ES-I3 (cell line): ENCODE results near the gene TSPAN4.

Source experiments
- H3K36me3 ChIP-seq: 2 replicates; pipeline ENCODE4 v1.6.1; 2013; ENCODE audit warnings: mild to moderate bottlenecking, low read length, control low read depth, moderate library complexity; ENCODE audit not compliant: insufficient read depth
- H3K4me1 ChIP-seq: 2 replicates; pipeline ENCODE4 v1.6.1; 2013; ENCODE audit warnings: mild to moderate bottlenecking, control low read depth, low read length; ENCODE audit not compliant: insufficient read depth
- H3K9ac ChIP-seq: 2 replicates; pipeline ENCODE4 v1.6.1; 2013; ENCODE audit warnings: low read depth, mild to moderate bottlenecking, low read length, moderate library complexity
- H3K9me3 ChIP-seq: 2 replicates; pipeline ENCODE4 v1.6.1; 2013; ENCODE audit warnings: mild to moderate bottlenecking, low read length, moderate library complexity; ENCODE audit not compliant: control insufficient read depth, insufficient read depth

The TSPAN4 gene

GRCh38 chr11:875769-876301 lies 33.2 kb downstream of the TSPAN4 start:
- H3K9ac ChIP-seq, result no peak overlapping the region
- peaks cover 8% of the 10 kb centered on the region for H3K36me3 ChIP-seq

GRCh38 chr11:876545-876944 lies 33.9 kb downstream of the TSPAN4 start:
- H3K36me3 ChIP-seq, result peaks cover 8% of the 10 kb centered on the region
- H3K4me1 ChIP-seq, result no peaks in the 10 kb centered on the region
- H3K9ac ChIP-seq, result no peak overlapping the region
- H3K9me3 ChIP-seq, result no peaks in the 10 kb centered on the region

More at GRCh38 chr11:875769-876301, 33.2 kb downstream of the TSPAN4 start:
- no peaks in the 10 kb centered on the region for H3K9me3 ChIP-seq
- H3K4me1 ChIP-seq, result no peaks in the 10 kb centered on the region

- Histone ChIP-seq H3K4me1 (no peaks in the 10 kb centered on the region), H3K36me3 (peaks cover 12% of the 10 kb centered on the region), H3K9me3 (no peaks in the 10 kb centered on the region), H3K9ac (no peak overlapping the region)
These were observed 34.9 kb downstream of the TSPAN4 start for GRCh38 chr11:877565-877964.

GRCh38 chr11:880447-880846 lies 37.8 kb downstream of the TSPAN4 start:
- no peaks in the 10 kb centered on the region for H3K4me1 ChIP-seq

GRCh38 chr11:882596-882995 lies 39.9 kb downstream of the TSPAN4 start:
- peaks cover 13% of the 10 kb centered on the region for H3K36me3 ChIP-seq
- H3K9me3 ChIP-seq, result no peaks in the 10 kb centered on the region
- no peak overlapping the region for H3K9ac ChIP-seq
- H3K4me1 ChIP-seq, result no peaks in the 10 kb centered on the region

More at GRCh38 chr11:880447-880846, 37.8 kb downstream of the TSPAN4 start:
- Histone ChIP-seq H3K36me3 (peaks cover 15% of the 10 kb centered on the region), H3K9ac (no peak overlapping the region), H3K9me3 (no peaks in the 10 kb centered on the region)

- Histone ChIP-seq H3K9ac (no peak overlapping the region), H3K9me3 (no peaks in the 10 kb centered on the region), H3K36me3 (peaks cover 13% of the 10 kb centered on the region), H3K4me1 (no peaks in the 10 kb centered on the region)
These were observed 40.9 kb downstream of the TSPAN4 start for GRCh38 chr11:883527-883926.

- Histone ChIP-seq H3K4me1 (no peaks in the 10 kb centered on the region), H3K9me3 (no peaks in the 10 kb centered on the region), H3K36me3 (peaks cover 12% of the 10 kb centered on the region), H3K9ac (no peak overlapping the region)
These were observed 42.0 kb downstream of the TSPAN4 start for GRCh38 chr11:884578-885070.

GRCh38 chr11:886568-886967 lies 43.9 kb downstream of the TSPAN4 start:
- Histone ChIP-seq H3K36me3 (peaks cover 11% of the 10 kb centered on the region), H3K9me3 (no peaks in the 10 kb centered on the region), H3K9ac (no peak overlapping the region), H3K4me1 (peaks cover 6% of the 10 kb centered on the region; the same call in 1 of the 2 replicates)

GRCh38 chr11:887589-887988 lies 44.9 kb downstream of the TSPAN4 start:
- Histone ChIP-seq H3K9ac (no peak overlapping the region), H3K36me3 (peaks cover 7% of the 10 kb centered on the region), H3K9me3 (no peaks in the 10 kb centered on the region), H3K4me1 (peaks cover 10% of the 10 kb centered on the region; the same call in 1 of the 2 replicates)

- Histone ChIP-seq H3K9ac (no peak overlapping the region), H3K4me1 (peaks cover 10% of the 10 kb centered on the region; the same call in 1 of the 2 replicates), H3K9me3 (no peaks in the 10 kb centered on the region), H3K36me3 (peaks cover 4% of the 10 kb centered on the region; the same call in 1 of the 2 replicates)
These were observed 45.9 kb downstream of the TSPAN4 start for GRCh38 chr11:888310-889212.

GRCh38 chr11:889257-889656 lies 46.6 kb downstream of the TSPAN4 start:
- H3K9me3 ChIP-seq, result no peaks in the 10 kb centered on the region
- H3K36me3 ChIP-seq, result peaks cover 4% of the 10 kb centered on the region; the same call in 1 of the 2 replicates
- no peak overlapping the region for H3K9ac ChIP-seq
- peaks cover 10% of the 10 kb centered on the region; the same call in 1 of the 2 replicates for H3K4me1 ChIP-seq

- H3K9me3 ChIP-seq, result no peaks in the 10 kb centered on the region
- H3K4me1 ChIP-seq, result peaks cover 10% of the 10 kb centered on the region; the same call in 1 of the 2 replicates
- H3K9ac ChIP-seq, result no peak overlapping the region
- peaks cover 4% of the 10 kb centered on the region; the same call in 1 of the 2 replicates for H3K36me3 ChIP-seq
These were observed 47.2 kb downstream of the TSPAN4 start for GRCh38 chr11:889687-890475.

GRCh38 chr11:890794-891540 lies 48.3 kb downstream of the TSPAN4 start:
- H3K4me1 ChIP-seq, result peaks cover 10% of the 10 kb centered on the region; the same call in 1 of the 2 replicates
- H3K9ac ChIP-seq, result no peak overlapping the region

More at GRCh38 chr11:890794-891540, 48.3 kb downstream of the TSPAN4 start:
- Histone ChIP-seq H3K36me3 (peaks cover 4% of the 10 kb centered on the region; the same call in 1 of the 2 replicates), H3K9me3 (no peaks in the 10 kb centered on the region)
